HCT116 (cell line): ENCODE measurements around the gene ALOX5AP. TPM values are rescaled to one million over a fixed set of nuclear protein-coding genes. Genes with fewer than 3 reads are reported as not detected.

Experiments
- ATAC-seq: fragments of 200-7000 bp; cut with Tn5 transposase; 2 replicates; pipeline ENCODE4 v1.9.1; 2020; ENCODE audit warnings: mild to moderate bottlenecking, moderate library complexity
- BruUV-seq: library from RNA; stranded (reverse); fragments of 400-500 nt; replicated peaks from 2 replicates; lab custom pipeline; 2021; lab: Mats Ljungman, UMichigan
- CTCF ChIA-PET: fragments of 300-600 bp; sonication (Branson Sonifier 250); formaldehyde crosslinking; loops from one replicate; lab custom pipeline; 2021; ENCODE audit warnings: antibody characterized with exemption; lab: Charles Lee
- POLR2A ChIA-PET: fragments of 300-600, 350-600 bp; sonication (Branson Sonifier 250); formaldehyde crosslinking; loops from one replicate; lab custom pipeline; 2021; ENCODE audit warnings: antibody characterized with exemption; lab: Charles Lee
- RAD21 ChIA-PET, 2 experiments: fragments of 300-600 bp; sonication (Branson Sonifier 250); formaldehyde crosslinking; loops; one replicate each; lab custom pipeline; 2023; ENCODE audit warnings: low total read pairs in 2 of 2; ENCODE audit not compliant: uncharacterized antibody in 2 of 2, unreplicated experiment in 2 of 2, low non-redundant PET in 1 of 2; lab: Charles Lee
- DNase-seq: peaks from one replicate; pipeline ENCODE4 v3.0.0-alpha.2; 2010; ENCODE audit warnings: low read depth, low spot score
- H2AFZ ChIP-seq: fragments of 200-600 bp; shearing (Covaris generic), sonication (generic); 2 replicates; pipeline ENCODE4 v1.6.1; 2017; ENCODE audit warnings: low read depth, mixed run types, mixed read lengths, antibody characterized with exemption, low read length; ENCODE audit not compliant: poor library complexity, severe bottlenecking
- H3K27ac ChIP-seq: 2 replicates; pipeline ENCODE4 v1.5.1; 2012; ENCODE audit warnings: low read depth, low read length
- H3K27me3 ChIP-seq: fragments of 200-600 bp; sonication (generic); 2 replicates; pipeline ENCODE4 v1.6.1; 2016; ENCODE audit warnings: mixed run types, low read length, mixed read lengths; ENCODE audit not compliant: insufficient read depth
- H3K36me3 ChIP-seq, 2 experiments: fragments of 200-500 bp in 1 of 2; fragments of 200-600 bp in 1 of 2; sonication (Bioruptor generic) in 1 of 2; sonication (generic) in 1 of 2; 2 replicates each; pipeline versions ENCODE4 v1.5.1 to v1.6.1; 2014 to 2016; ENCODE audit warnings: low read length in 2 of 2, inconsistent platforms in 1 of 2, mixed read lengths in 1 of 2, mixed run types in 1 of 2; ENCODE audit not compliant: insufficient read depth in 2 of 2, control insufficient read depth in 1 of 2
- H3K4me1 ChIP-seq, 2 experiments: fragments of 200-600 bp in 1 of 2; sonication (generic) in 1 of 2; 2 replicates each; pipeline versions ENCODE4 v1.5.1 to v1.6.1; 2012 to 2017; ENCODE audit warnings: low read length in 2 of 2, inconsistent platforms in 1 of 2, mild to moderate bottlenecking in 1 of 2, mixed read lengths in 1 of 2, mixed run types in 1 of 2, moderate library complexity in 1 of 2; ENCODE audit not compliant: insufficient read depth in 2 of 2, control insufficient read depth in 1 of 2
- H3K4me2 ChIP-seq: fragments of 200-600 bp; sonication (generic); 2 replicates; pipeline ENCODE4 v1.6.1; 2017; ENCODE audit warnings: mixed run types, low read length, mixed read lengths
- H3K4me3 ChIP-seq, 2 experiments: fragments of 200-600 bp in 1 of 2; sonication (generic) in 1 of 2; replicated peaks in 1 of 2; 2 replicates each; pipeline ENCODE4 v1.5.1; 2011 to 2016; ENCODE audit warnings: low read length in 2 of 2, control low read depth in 1 of 2, low read depth in 1 of 2, mild to moderate bottlenecking in 1 of 2, mixed read lengths in 1 of 2, mixed run types in 1 of 2
- H3K79me2 ChIP-seq: fragments of 200-600 bp; sonication (generic); 2 replicates; pipeline ENCODE4 v1.6.1; 2017; ENCODE audit warnings: mild to moderate bottlenecking, mixed run types, low read length, moderate library complexity, mixed read lengths; ENCODE audit not compliant: insufficient read depth
- H3K9ac ChIP-seq: fragments of 200-600 bp; sonication (generic); 2 replicates; pipeline ENCODE4 v1.6.1; 2016; ENCODE audit warnings: low read length, mixed read lengths
- H3K9me2 ChIP-seq: fragments of 200-600 bp; sonication (generic), shearing (Covaris generic); 2 replicates; pipeline ENCODE4 v1.6.1; 2017; ENCODE audit warnings: mixed run types, mild to moderate bottlenecking, moderate library complexity; ENCODE audit not compliant: insufficient read depth
- H3K9me3 ChIP-seq, 2 experiments: fragments of 200-500 bp in 1 of 2; fragments of 200-600 bp in 1 of 2; sonication (Bioruptor generic) in 1 of 2; sonication (generic) in 1 of 2; 2 replicates each; pipeline ENCODE4 v1.6.1; 2014 to 2017; ENCODE audit warnings: low read length in 2 of 2, mixed read lengths in 2 of 2, inconsistent platforms in 1 of 2, low read depth in 1 of 2, mild to moderate bottlenecking in 1 of 2, mixed run types in 1 of 2, moderate library complexity in 1 of 2; ENCODE audit not compliant: control insufficient read depth in 1 of 2, insufficient read depth in 1 of 2
- H4K20me1 ChIP-seq: fragments of 200-600 bp; sonication (generic), shearing (Covaris generic); 2 replicates; pipeline ENCODE4 v1.6.1; 2017; ENCODE audit warnings: mixed run types, mild to moderate bottlenecking, moderate library complexity; ENCODE audit not compliant: insufficient read depth
- ATF3 ChIP-seq: IDR thresholded peaks from 2 replicates; pipeline ENCODE4 v1.6.1; 2012
- CEBPB ChIP-seq: IDR thresholded peaks from 2 replicates; pipeline ENCODE4 v1.6.1; 2012; ENCODE audit warnings: low read depth
- CTCF ChIP-seq, 3 experiments: fragments of 200-600 bp in 1 of 3; sonication (generic) in 1 of 3; IDR thresholded peaks in 2 of 3; conservative IDR thresholded peaks in 1 of 3; 2 replicates each; pipeline ENCODE4 v1.5.1; 2012 to 2017; ENCODE audit warnings: low read depth in 2 of 3, low read length in 2 of 3, antibody characterized with exemption in 1 of 3, borderline replicate concordance in 1 of 3, control low read depth in 1 of 3, mild to moderate bottlenecking in 1 of 3, mixed read lengths in 1 of 3, mixed run types in 1 of 3, moderate library complexity in 1 of 3; ENCODE audit not compliant: insufficient read depth in 1 of 3
- EZH2 ChIP-seq: fragments of 200-600 bp; sonication (generic); IDR thresholded peaks from 2 replicates; pipeline ENCODE4 v1.6.1; 2017; ENCODE audit warnings: antibody characterized with exemption, mixed run types
- FOSL1 ChIP-seq: IDR thresholded peaks from 2 replicates; pipeline ENCODE4 v1.6.1; 2012; ENCODE audit warnings: low read depth
- JUND ChIP-seq: IDR thresholded peaks from 2 replicates; pipeline ENCODE4 v1.6.1; 2012
- POLR2AphosphoS5 ChIP-seq: IDR thresholded peaks from 2 replicates; pipeline ENCODE4 v1.6.1; 2011; ENCODE audit warnings: mild to moderate bottlenecking, low read depth, low read length, moderate library complexity
- RAD21 ChIP-seq: IDR thresholded peaks from 2 replicates; pipeline ENCODE4 v1.6.1; 2012; ENCODE audit warnings: low read depth, mild to moderate bottlenecking
- SP1 ChIP-seq: IDR thresholded peaks from 2 replicates; pipeline ENCODE4 v1.6.1; 2012; ENCODE audit warnings: low read depth
- TCF7L2 ChIP-seq: IDR thresholded peaks from 2 replicates; pipeline ENCODE4 v1.7.0; 2011; ENCODE audit warnings: borderline replicate concordance, inconsistent platforms; ENCODE audit not compliant: insufficient read depth, insufficient read length; ENCODE audit errors: extremely low read depth
- ZBTB33 ChIP-seq: IDR thresholded peaks from 2 replicates; pipeline ENCODE4 v1.6.1; 2011; ENCODE audit warnings: mild to moderate bottlenecking, low read length, moderate library complexity; ENCODE audit not compliant: insufficient replicate concordance; ENCODE audit errors: extremely low read depth
- ZFX ChIP-seq: fragments of 450-650 bp; IDR thresholded peaks from 2 replicates; pipeline ENCODE4 v1.6.1; 2017
- ZNF274 ChIP-seq: fragments of 200-500 bp; sonication (Bioruptor generic); IDR thresholded peaks from 2 replicates; pipeline ENCODE4 v1.6.1; 2014; ENCODE audit warnings: mild to moderate bottlenecking, low read depth, low read length, inconsistent platforms
- intact Hi-C: fragments of 100-400 bp; cut with micrococcal nuclease; formaldehyde crosslinking; loops from 2 replicates; pipeline ENCODE4 v1.10.0; 2022
- total RNA-seq: library from RNA; stranded (reverse); gene quantifications from one replicate; pipeline ENCODE4 v1.2.1, GENCODE V29; 2021; ENCODE audit not compliant: unreplicated experiment

ALOX5AP gene
- total RNA-seq, 1 experiment from 2014 or later: not detected

GRCh38 chr13:30757026-30757742 is 21.8 kb downstream of the ALOX5AP start:
- ATAC-seq: no peak
- intact Hi-C loops: no loop called here
- H3K4me2 ChIP-seq: no peak overlapping the region
- no peaks in the 10 kb centered on the region for H3K79me2 ChIP-seq
- no TSS peak for BruUV-seq
- H3K9ac ChIP-seq: no peak overlapping the region
- no peak overlapping the region for H3K27ac ChIP-seq
- POLR2A ChIA-PET: no interaction called here
- no peak overlapping the region for H3K4me3 ChIP-seq
- H3K9me3 ChIP-seq: no peaks in the 10 kb centered on the region
- no peak for DNase-seq
- no peaks in the 10 kb centered on the region for H3K36me3 ChIP-seq
- TF ChIP-seq ZBTB33: no peak
- TF ChIP-seq CEBPB: no peak
- no peak for TF ChIP-seq ZNF274
- TF ChIP-seq ATF3: no peak
- no peak for TF ChIP-seq POLR2AphosphoS5
- no peak for TF ChIP-seq ZFX
- TF ChIP-seq FOSL1: no peak
- no peak for TF ChIP-seq RAD21
- TF ChIP-seq TCF7L2: no peak
- TF ChIP-seq CTCF (IDR thresholded peaks at IDR 0.05 in 2 of 3, conservative IDR thresholded peaks at IDR 0.05 in 1 of 3; ENCODE audit: borderline replicate concordance in 1 of 3, insufficient read depth in 1 of 3, low read depth in 2 of 3, low read length in 2 of 3): no peak
- no peak for TF ChIP-seq JUND
- TF ChIP-seq EZH2: no peak
- no peak for TF ChIP-seq SP1
- RAD21 ChIA-PET: no interaction called here
- peaks cover 30% of the 10 kb centered on the region; the same call in 1 of the 2 replicates for H3K27me3 ChIP-seq
- H4K20me1 ChIP-seq: no peaks in the 10 kb centered on the region
- H3K4me1 ChIP-seq: no peaks in the 10 kb centered on the region
- no peaks in the 10 kb centered on the region for H3K9me2 ChIP-seq
- no peak overlapping the region for H2AFZ ChIP-seq
- CTCF ChIA-PET: no interaction called here
